Upper lobe of left lung (tissue), 6 donors: ENCODE data around the gene USB1. TPM values are rescaled to one million over a fixed set of nuclear protein-coding genes. Genes with fewer than 3 reads are reported as not detected.

Experiments used
- ATAC-seq, 2 donors: fragments of 200-7000 bp; cut with Tn5 transposase; one replicate each; pipeline ENCODE4 v1.9.1; 2022; ENCODE audit warnings: mild to moderate bottlenecking in 2 of 2, moderate library complexity in 2 of 2; ENCODE audit not compliant: low FRiP score in 2 of 2
- DNase-seq, 2 donors: peaks; one replicate each; pipeline ENCODE4 v3.0.0-alpha.2; 2019 to 2020
- H3K27ac ChIP-seq, 4 donors: fragments of 200-600 bp; sonication (generic); one replicate each; pipeline ENCODE4 v1.5.1; 2016 to 2019
- H3K27me3 ChIP-seq, 4 donors: fragments of 200-600 bp; sonication (generic); one replicate each; pipeline ENCODE4 v1.5.1; 2017 to 2019
- H3K36me3 ChIP-seq, 4 donors: fragments of 200-600 bp; sonication (generic); one replicate each; pipeline ENCODE4 v1.5.1; 2016 to 2019
- H3K4me1 ChIP-seq, 4 donors: fragments of 200-600 bp; sonication (generic); one replicate each; pipeline ENCODE4 v1.5.1; 2018 to 2019
- H3K4me3 ChIP-seq, 4 donors: fragments of 200-600 bp; sonication (generic); one replicate each; pipeline ENCODE4 v1.5.1; 2017 to 2019; ENCODE audit warnings: mild to moderate bottlenecking in 2 of 4, moderate library complexity in 1 of 4
- H3K9me3 ChIP-seq, 4 donors: fragments of 200-600 bp; sonication (generic); one replicate each; pipeline ENCODE4 v1.5.1; 2018 to 2019
- EP300 ChIP-seq, 4 donors: sonication (generic); formaldehyde crosslinking; IDR thresholded peaks; one replicate each; pipeline ENCODE4 v1.5.1; 2017; ENCODE audit warnings: antibody characterized with exemption in 4 of 4, control low read depth in 2 of 4
- POLR2A ChIP-seq, 4 donors: fragments of 450-650 bp; IDR thresholded peaks; one replicate each; pipeline ENCODE4 v1.5.1; 2016 to 2017; ENCODE audit warnings: antibody characterized with exemption in 4 of 4, mild to moderate bottlenecking in 2 of 4
- POLR2AphosphoS5 ChIP-seq, 2 donors: sonication (generic); formaldehyde crosslinking; IDR thresholded peaks; one replicate each; pipeline ENCODE4 v1.5.1; 2017; ENCODE audit warnings: antibody characterized with exemption in 2 of 2
- WGBS, 2 donors: methylation state at CpG; one replicate each; pipeline ENCODE4 v1.1.5; 2017 to 2018; 5-methylcytosine and 5-hydroxymethylcytosine counted together
- total RNA-seq, 6 donors: library from RNA; depleted of rRNA in 4 of 6; stranded (reverse); fragments of >200 nt in 4 of 6; gene quantifications; one replicate each; pipeline versions ENCODE4 v1.1.0 to v1.2.1, GENCODE V29; 2016 to 2021
- TF ChIP-seq, protein P1 (sequence below), 6 experiments: fragments of 450-650 bp in 4 of 6; fragments of 200-600 bp in 2 of 6; sonication (generic) in 2 of 6; IDR thresholded peaks; one replicate each; pipeline ENCODE4 v1.5.1; 2016 to 2019; ENCODE audit warnings: antibody characterized with exemption in 6 of 6
- donor health status: DM: no; HTN: no; CAD: no; lungs with moderate emphysema.
- donor health status: DM: no; HTN: yes; CAD: no; lungs with severe emphysema.

The USB1 gene
- total RNA-seq, 6 donors from 2014 or later = 32.7 to 55.5 (median 46.5) TPM

DNA sequence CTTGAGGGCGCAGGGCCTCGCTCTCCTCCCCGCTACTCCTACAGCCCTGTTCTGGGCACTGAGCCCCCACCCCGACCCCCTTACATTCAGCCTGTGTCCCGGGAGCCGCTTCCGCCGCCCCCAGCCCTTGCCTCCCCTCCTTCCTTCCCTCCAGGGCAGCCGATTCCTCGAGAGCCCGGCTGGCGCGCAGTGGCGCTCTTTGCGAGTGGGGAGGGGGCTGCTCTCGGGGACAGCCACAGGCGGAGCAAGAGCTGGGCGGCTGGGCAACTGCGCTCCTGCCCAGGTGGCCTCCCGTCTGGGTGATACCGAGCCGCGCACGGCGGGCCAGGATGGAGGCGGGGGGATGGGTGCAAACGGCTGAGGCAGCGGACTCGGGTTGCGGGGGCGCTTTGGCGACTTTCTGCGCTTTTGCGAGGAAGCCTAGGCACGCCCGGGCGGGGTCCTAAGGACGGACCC is 25.5 kb downstream of the USB1 start:
- H3K27ac ChIP-seq = peak overlapping the region; percentile 61 to 85 (median 76)
- no peaks in the 10 kb centered on the region for H3K36me3 ChIP-seq
- peak in 1 of 2 donors; percentile 86 for DNase-seq
- whole genome bisulfite sequencing, 2 donors = 0% methylated on average over 3 to 24 of the region's 38 CpGs
- no peak for ATAC-seq
- peak overlapping the region; percentile 55 to 77 (median 72) for H3K4me3 ChIP-seq
- peaks cover 71 to 93% (median 82%) of the 10 kb centered on the region in 4 donors for H3K4me1 ChIP-seq
- H3K9me3 ChIP-seq = no peaks in the 10 kb centered on the region
- no peak for TF ChIP-seq POLR2AphosphoS5 (IDR thresholded peaks at IDR 0.05)
- H3K27me3 ChIP-seq = peaks cover 0 to 3% (median 0%) of the 10 kb centered on the region in 4 donors

DNA sequence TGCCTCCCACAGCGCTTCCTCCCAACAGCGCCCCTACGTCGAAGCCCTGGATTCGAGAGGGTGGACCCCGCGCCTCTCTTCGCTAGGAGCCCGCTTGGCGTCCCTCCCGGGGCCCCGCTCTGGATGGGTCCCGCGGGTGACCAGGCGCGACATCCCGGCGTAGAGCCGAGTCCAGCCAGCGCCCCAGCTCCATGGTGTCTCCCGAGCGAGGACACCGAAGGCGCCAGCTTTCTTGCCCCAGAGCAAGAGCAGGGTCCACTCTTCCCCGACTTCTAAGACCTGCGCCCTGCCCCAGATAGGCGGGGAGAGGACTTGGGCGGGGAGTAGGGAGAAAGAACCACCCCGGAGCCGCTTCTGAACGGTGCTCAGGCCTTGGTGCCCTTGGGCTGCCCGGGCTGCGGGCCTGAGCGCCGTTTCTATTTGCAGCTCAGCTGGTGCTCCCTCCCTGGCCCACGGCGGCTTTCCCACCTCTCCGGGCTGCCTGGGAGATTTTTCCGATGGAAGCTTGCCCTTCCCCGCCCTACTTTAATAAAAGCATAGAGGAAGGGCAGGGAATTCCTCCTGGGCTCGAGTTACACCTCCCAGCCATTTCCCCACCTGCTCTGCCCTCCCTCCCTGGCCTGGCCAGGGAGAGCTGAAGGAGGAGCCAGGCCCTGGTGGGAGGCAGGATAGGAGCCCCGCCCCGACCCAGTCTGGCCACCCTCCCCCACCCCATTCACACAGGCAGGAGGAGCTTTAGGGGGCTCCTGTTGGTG is 26.1 kb downstream of the USB1 start:
- ATAC-seq = peak; percentile 18 to 54
- peak overlapping the region; percentile 32 to 85 (median 68) for H3K27ac ChIP-seq
- WGBS, 2 donors = 7 to 23% methylated on average over 20 to 35 of the region's 43 CpGs
- H3K36me3 ChIP-seq = no peaks in the 10 kb centered on the region
- H3K9me3 ChIP-seq = no peaks in the 10 kb centered on the region
- peaks cover 71 to 95% (median 84%) of the 10 kb centered on the region in 4 donors for H3K4me1 ChIP-seq
- TF ChIP-seq, protein P1, sequence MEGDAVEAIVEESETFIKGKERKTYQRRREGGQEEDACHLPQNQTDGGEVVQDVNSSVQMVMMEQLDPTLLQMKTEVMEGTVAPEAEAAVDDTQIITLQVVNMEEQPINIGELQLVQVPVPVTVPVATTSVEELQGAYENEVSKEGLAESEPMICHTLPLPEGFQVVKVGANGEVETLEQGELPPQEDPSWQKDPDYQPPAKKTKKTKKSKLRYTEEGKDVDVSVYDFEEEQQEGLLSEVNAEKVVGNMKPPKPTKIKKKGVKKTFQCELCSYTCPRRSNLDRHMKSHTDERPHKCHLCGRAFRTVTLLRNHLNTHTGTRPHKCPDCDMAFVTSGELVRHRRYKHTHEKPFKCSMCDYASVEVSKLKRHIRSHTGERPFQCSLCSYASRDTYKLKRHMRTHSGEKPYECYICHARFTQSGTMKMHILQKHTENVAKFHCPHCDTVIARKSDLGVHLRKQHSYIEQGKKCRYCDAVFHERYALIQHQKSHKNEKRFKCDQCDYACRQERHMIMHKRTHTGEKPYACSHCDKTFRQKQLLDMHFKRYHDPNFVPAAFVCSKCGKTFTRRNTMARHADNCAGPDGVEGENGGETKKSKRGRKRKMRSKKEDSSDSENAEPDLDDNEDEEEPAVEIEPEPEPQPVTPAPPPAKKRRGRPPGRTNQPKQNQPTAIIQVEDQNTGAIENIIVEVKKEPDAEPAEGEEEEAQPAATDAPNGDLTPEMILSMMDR (IDR thresholded peaks at IDR 0.05) = no peak
- TF ChIP-seq POLR2A (IDR thresholded peaks at IDR 0.05) (peak in 1 of 4 donors; percentile 40), EP300 (IDR thresholded peaks at IDR 0.05) (no peak), POLR2AphosphoS5 (IDR thresholded peaks at IDR 0.05) (no peak)
- DNase-seq = peak; percentile 73 to 81
- H3K27me3 ChIP-seq = peaks cover 0 to 3% (median 0%) of the 10 kb centered on the region in 4 donors
- H3K4me3 ChIP-seq = peak overlapping the region; percentile 55 to 77 (median 72)

DNA sequence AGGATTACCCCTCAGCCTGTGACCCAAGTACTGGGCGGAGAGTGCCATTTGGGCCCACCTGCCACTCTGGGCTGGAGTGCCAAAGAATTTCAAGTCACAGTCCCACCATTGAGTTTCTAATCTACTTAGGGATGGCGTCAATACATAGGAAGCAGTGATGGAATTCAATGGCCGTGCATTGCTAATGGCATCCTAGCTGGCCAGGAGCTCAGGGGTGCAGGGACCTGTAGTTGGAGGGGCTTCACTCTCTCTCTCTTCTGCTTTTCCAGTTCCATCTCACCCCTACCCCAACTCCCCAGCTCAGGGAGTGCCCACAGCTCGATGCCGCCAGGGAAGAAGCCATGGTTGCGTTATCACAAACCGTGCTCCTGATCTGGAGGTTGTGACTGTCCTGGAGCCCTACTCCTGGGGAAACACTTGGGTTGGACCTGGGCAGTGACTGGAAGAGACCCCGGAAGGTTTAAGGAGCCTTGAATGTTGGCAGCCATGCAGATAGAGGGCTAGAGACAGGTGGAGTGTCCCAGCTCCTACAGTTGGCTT is 26.8 kb downstream of the USB1 start:
- no peak for ATAC-seq
- 73 to 74% methylated on average over 7 to 8 of the region's 8 CpGs for WGBS, 2 donors
- Histone ChIP-seq H3K36me3 (no peaks in the 10 kb centered on the region), H3K27me3 (peaks cover 0 to 3% (median 0%) of the 10 kb centered on the region in 4 donors), H3K9me3 (no peaks in the 10 kb centered on the region), H3K27ac (peak overlapping the region; percentile 32 to 85 (median 68)), H3K4me1 (peaks cover 71 to 95% (median 84%) of the 10 kb centered on the region in 4 donors), H3K4me3 (peak overlapping the region in 2 of 4 donors; percentile 67 to 77)
- DNase-seq = no peak
- TF ChIP-seq POLR2A (IDR thresholded peaks at IDR 0.05) = no peak
- TF ChIP-seq POLR2AphosphoS5 (IDR thresholded peaks at IDR 0.05) = no peak
- TF ChIP-seq, protein P1 (IDR thresholded peaks at IDR 0.05) = no peak
- TF ChIP-seq EP300 (IDR thresholded peaks at IDR 0.05) = no peak

DNA sequence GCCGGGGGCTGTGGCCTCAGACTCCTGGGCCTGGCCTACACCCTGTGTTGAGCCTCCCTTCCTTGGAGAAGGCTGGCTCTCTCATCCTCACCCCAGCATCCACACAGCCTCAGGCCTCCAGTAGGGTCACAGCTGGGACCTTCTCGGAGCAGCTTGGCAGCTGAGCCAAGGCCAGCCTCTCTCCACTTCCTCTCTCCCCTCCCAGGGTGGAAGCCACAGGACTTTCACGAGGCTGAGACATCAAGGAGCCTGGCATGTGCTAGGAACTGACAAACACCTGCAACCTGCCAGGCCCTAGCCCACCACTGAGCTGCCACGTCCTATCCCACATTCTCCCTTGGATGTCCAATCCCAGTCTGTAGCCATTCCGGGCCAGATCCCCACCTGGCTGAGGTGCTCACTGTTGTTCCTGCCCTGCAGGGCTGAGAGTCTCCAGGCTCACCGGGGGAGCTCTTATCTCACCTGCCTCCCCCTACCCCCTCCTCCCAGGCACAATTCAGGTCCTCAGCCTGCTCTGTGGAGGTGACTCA is 27.4 kb downstream of the USB1 start:
- ATAC-seq (no peak), DNase-seq (no peak)
- no peak for TF ChIP-seq EP300 (IDR thresholded peaks at IDR 0.05)
- no peak for TF ChIP-seq POLR2AphosphoS5 (IDR thresholded peaks at IDR 0.05)
- TF ChIP-seq, protein P1 (IDR thresholded peaks at IDR 0.05) = no peak
- TF ChIP-seq POLR2A (IDR thresholded peaks at IDR 0.05) = no peak
- Histone ChIP-seq H3K4me1 (peaks cover 71 to 95% (median 83%) of the 10 kb centered on the region in 4 donors), H3K4me3 (no peak overlapping the region), H3K9me3 (no peaks in the 10 kb centered on the region), H3K27ac (peak overlapping the region in 3 of 4 donors; percentile 32 to 85 (median 39)), H3K27me3 (peaks cover 0 to 3% (median 0%) of the 10 kb centered on the region in 4 donors), H3K36me3 (no peaks in the 10 kb centered on the region)
- WGBS, 2 donors = 32 to 56% methylated on average over 3 to 6 of the region's 6 CpGs

DNA sequence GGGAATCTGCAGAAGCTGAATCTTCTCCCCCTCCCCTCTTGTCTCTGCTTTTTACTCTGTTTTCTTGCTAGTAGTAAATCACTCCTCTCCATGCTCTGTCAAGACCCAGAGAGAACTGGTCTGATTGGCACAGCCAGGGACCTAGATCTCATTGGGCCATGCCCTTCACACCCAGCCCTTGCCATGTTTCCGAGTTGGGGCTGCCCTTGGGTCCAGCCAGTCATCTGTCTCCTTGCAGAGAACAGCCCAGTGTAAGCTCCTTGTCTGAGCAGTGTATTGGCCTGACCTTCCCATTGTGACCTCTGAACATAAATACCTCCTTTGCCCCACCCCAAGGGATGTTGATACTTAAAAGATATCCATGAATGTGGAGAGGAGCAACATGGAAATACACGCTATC is 28.2 kb downstream of the USB1 start:
- 63 to 72% methylated on average over 2 of the region's 2 CpGs for WGBS, 2 donors
- ATAC-seq (no peak), DNase-seq (no peak)
- H3K27ac ChIP-seq = peak overlapping the region in 2 of 4 donors; percentile 30 to 39
- H3K9me3 ChIP-seq = no peaks in the 10 kb centered on the region
- no peak overlapping the region for H3K4me3 ChIP-seq
- H3K4me1 ChIP-seq = peaks cover 64 to 95% (median 77%) of the 10 kb centered on the region in 4 donors
- H3K36me3 ChIP-seq = no peaks in the 10 kb centered on the region
- TF ChIP-seq, protein P1 (IDR thresholded peaks at IDR 0.05) = no peak
- no peak for TF ChIP-seq POLR2AphosphoS5 (IDR thresholded peaks at IDR 0.05)
- no peak for TF ChIP-seq EP300 (IDR thresholded peaks at IDR 0.05)
- TF ChIP-seq POLR2A (IDR thresholded peaks at IDR 0.05) = no peak
- peaks cover 0 to 3% (median 0%) of the 10 kb centered on the region in 4 donors for H3K27me3 ChIP-seq
